Neuronal stem cell (in vitro differentiated cells): Measurements from ENCODE around the gene RNASEH2C.
"Not testable (repeated sequence)": the region's sequence is repeated elsewhere in the genome, so short reads cannot be mapped to it uniquely, and the experiment has no call there.

Experiments
- DNase-seq: peaks from one replicate; pipeline ENCODE4 v3.0.0-alpha.2; 2013; ENCODE audit warnings: low spot score
- H2AFZ ChIP-seq: one replicate; pipeline ENCODE4 v1.6.1; 2013; ENCODE audit warnings: mild to moderate bottlenecking, low read length, inconsistent platforms
- H2AK5ac ChIP-seq: 2 replicates; pipeline ENCODE4 v1.6.1; 2013; ENCODE audit warnings: low read depth, mild to moderate bottlenecking, inconsistent platforms, low read length, moderate library complexity, mixed read lengths
- H2BK120ac ChIP-seq: 2 replicates; pipeline ENCODE4 v1.6.1; 2013; ENCODE audit warnings: low read depth, mild to moderate bottlenecking, inconsistent platforms, low read length, moderate library complexity, mixed read lengths
- H2BK12ac ChIP-seq: one replicate; pipeline ENCODE4 v1.6.1; 2013; ENCODE audit warnings: low read length, inconsistent platforms
- H2BK15ac ChIP-seq: 2 replicates; pipeline ENCODE4 v1.6.1; 2013; ENCODE audit warnings: mild to moderate bottlenecking, low read length, inconsistent platforms, mixed read lengths
- H2BK5ac ChIP-seq: one replicate; pipeline ENCODE4 v1.6.1; 2013; ENCODE audit warnings: inconsistent platforms, mild to moderate bottlenecking, low read length, moderate library complexity
- H3K14ac ChIP-seq: one replicate; pipeline ENCODE4 v1.6.1; 2013; ENCODE audit warnings: low read length, inconsistent platforms
- H3K18ac ChIP-seq: 2 replicates; pipeline ENCODE4 v1.6.1; 2013; ENCODE audit warnings: low read length, inconsistent platforms
- H3K23ac ChIP-seq: 2 replicates; pipeline ENCODE4 v1.6.1; 2013; ENCODE audit warnings: low read depth, mild to moderate bottlenecking, mixed read lengths, low read length, inconsistent platforms; ENCODE audit not compliant: poor library complexity
- H3K27ac ChIP-seq: replicated peaks from 3 replicates; pipeline ENCODE4 v1.5.1; 2013; ENCODE audit warnings: low read length, inconsistent platforms
- H3K27me3 ChIP-seq, 3 experiments: 2 replicates each; pipeline ENCODE4 v1.6.1; 2013; ENCODE audit warnings: low read length in 3 of 3, mild to moderate bottlenecking in 2 of 3, inconsistent platforms in 1 of 3, low read depth in 1 of 3, mixed read lengths in 1 of 3, moderate library complexity in 1 of 3; ENCODE audit not compliant: control insufficient read depth in 3 of 3, insufficient read depth in 3 of 3
- H3K36me3 ChIP-seq, 2 donors: replicated peaks in 1 of 2; 2 replicates each; pipeline ENCODE4 v1.6.1; 2013; ENCODE audit warnings: low read length in 2 of 2; ENCODE audit not compliant: control insufficient read depth in 2 of 2, insufficient read depth in 2 of 2
- H3K4ac ChIP-seq: 2 replicates; pipeline ENCODE4 v1.6.1; 2013; ENCODE audit warnings: inconsistent platforms, mild to moderate bottlenecking, low read length, moderate library complexity
- H3K4me1 ChIP-seq, 2 donors: 1 replicate in 1 of 2; 2 replicates in 1 of 2; pipeline ENCODE4 v1.6.1; 2013; ENCODE audit warnings: low read length in 2 of 2, low read depth in 1 of 2; ENCODE audit not compliant: control insufficient read depth in 2 of 2, insufficient read depth in 1 of 2
- H3K4me2 ChIP-seq: one replicate; pipeline ENCODE4 v1.6.1; 2013; ENCODE audit warnings: mild to moderate bottlenecking, low read length, inconsistent platforms; ENCODE audit not compliant: insufficient read depth, poor library complexity, severe bottlenecking
- H3K4me3 ChIP-seq, 2 donors: 2 replicates each; pipeline ENCODE4 v1.5.1; 2013; ENCODE audit warnings: low read length in 2 of 2, mild to moderate bottlenecking in 2 of 2, inconsistent platforms in 1 of 2, moderate library complexity in 1 of 2
- H3K79me1 ChIP-seq: one replicate; pipeline ENCODE4 v1.6.1; 2013; ENCODE audit warnings: low read depth, mild to moderate bottlenecking, inconsistent platforms, low read length, moderate library complexity
- H3K9ac ChIP-seq: one replicate; pipeline ENCODE4 v1.6.1; 2013; ENCODE audit warnings: mild to moderate bottlenecking, low read depth, low read length, inconsistent platforms; ENCODE audit not compliant: poor library complexity
- H3K9me3 ChIP-seq, 2 donors: replicated peaks in 1 of 2; 2 replicates each; pipeline versions ENCODE3 to v1.6.1; 2013; ENCODE audit warnings: low read length in 2 of 2, mild to moderate bottlenecking in 2 of 2, inconsistent platforms in 1 of 2, low read depth in 1 of 2, mixed read lengths in 1 of 2, moderate library complexity in 1 of 2; ENCODE audit not compliant: control insufficient read depth in 2 of 2, insufficient read depth in 1 of 2
- H4K8ac ChIP-seq: one replicate; pipeline ENCODE4 v1.6.1; 2013; ENCODE audit warnings: low read depth, mild to moderate bottlenecking, inconsistent platforms, low read length, moderate library complexity
- H4K91ac ChIP-seq: one replicate; pipeline ENCODE4 v1.6.1; 2013; ENCODE audit warnings: low read length, low read depth, mild to moderate bottlenecking, inconsistent platforms; ENCODE audit not compliant: poor library complexity
- WGBS, 2 donors: extraction: QIAGEN DNeasy Blood & Tissue Kit; methylation state at CpG; one replicate each; pipeline ENCODE4 v1.1.7; 2013; ENCODE audit warnings: missing lambda C conversion rate in 2 of 2, mixed read lengths in 1 of 2; ENCODE audit not compliant: insufficient read length in 2 of 2, insufficient replicate concordance in 1 of 2; ENCODE audit errors: extremely low coverage in 2 of 2; 5-methylcytosine and 5-hydroxymethylcytosine counted together

Gene RNASEH2C

GRCh38 chr11:65741185-65741584, 20.6 kb upstream of the RNASEH2C start:
- Histone ChIP-seq H2BK120ac (no peak overlapping the region), H4K8ac (no peak overlapping the region), H3K14ac (no peak overlapping the region), H3K27ac (no peak overlapping the region), H2BK15ac (no peak overlapping the region), H3K4me1 (no peaks in the 10 kb centered on the region), H3K4ac (no peak overlapping the region), H3K4me2 (no peak overlapping the region), H3K9ac (peak overlapping the region; percentile 83), H2AK5ac (no peak overlapping the region), H2BK12ac (no peak overlapping the region), H3K27me3 (peaks cover 0 to 2% (median 0%) of the 10 kb centered on the region in 3 experiments), H4K91ac (no peak overlapping the region), H3K18ac (no peak overlapping the region), H3K79me1 (peaks cover 3% of the 10 kb centered on the region), H3K9me3 (peaks cover 5 to 15% of the 10 kb centered on the region in 2 donors), H3K4me3 (no peak overlapping the region), H3K23ac (no peak overlapping the region), H2BK5ac (no peak overlapping the region), H3K36me3 (no peaks in the 10 kb centered on the region), H2AFZ (no peak overlapping the region)
- DNase-seq = no peak
- no CpG with 5 or more reads among the region's 8 CpGs for WGBS, 2 donors

GRCh38 chr11:65739022-65739421, 18.4 kb upstream of the RNASEH2C start:
- Histone ChIP-seq H4K8ac (no peak overlapping the region), H2BK12ac (no peak overlapping the region), H4K91ac (no peak overlapping the region), H3K27ac (no peak overlapping the region), H3K4ac (no peak overlapping the region), H2BK15ac (no peak overlapping the region), H3K23ac (no peak overlapping the region), H2AK5ac (no peak overlapping the region), H3K27me3 (peaks cover 0 to 2% (median 0%) of the 10 kb centered on the region in 3 experiments), H3K9me3 (peaks cover 5 to 26% of the 10 kb centered on the region in 2 donors), H3K4me2 (no peak overlapping the region), H2BK5ac (no peak overlapping the region), H3K79me1 (peaks cover 2% of the 10 kb centered on the region), H3K4me1 (no peaks in the 10 kb centered on the region), H3K9ac (no peak overlapping the region), H2AFZ (no peak overlapping the region), H3K4me3 (no peak overlapping the region), H3K36me3 (no peaks in the 10 kb centered on the region), H3K18ac (no peak overlapping the region), H2BK120ac (no peak overlapping the region), H3K14ac (no peak overlapping the region)
- DNase-seq = no peak
- no CpG with 5 or more reads among the region's 2 CpGs for WGBS, 2 donors

DNA sequence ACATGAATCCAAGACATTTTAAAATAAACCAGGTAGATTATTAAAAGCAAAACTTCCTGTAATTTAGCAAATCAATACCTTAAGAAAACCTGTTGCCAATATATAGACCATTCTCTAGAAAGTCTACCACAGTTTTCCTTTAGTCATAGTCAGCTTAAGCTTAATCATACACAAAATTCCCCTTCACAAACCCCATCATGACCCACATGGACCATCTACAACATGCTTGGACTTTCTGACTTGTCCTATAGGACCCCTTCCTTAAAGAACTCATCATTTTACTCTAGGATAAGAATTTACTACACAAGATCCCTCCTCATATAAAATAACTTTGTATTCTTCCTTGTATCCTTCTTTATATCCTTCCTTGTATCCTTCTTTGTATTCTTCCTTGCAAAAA, 16.2 kb upstream of the RNASEH2C start:
- no peak overlapping the region for H3K23ac ChIP-seq
- DNase-seq = no peak
- no peak overlapping the region for H3K4ac ChIP-seq
- no peak overlapping the region for H3K18ac ChIP-seq
- H2BK12ac ChIP-seq = no peak overlapping the region
- no peak overlapping the region for H3K9ac ChIP-seq
- H3K36me3 ChIP-seq = no peaks in the 10 kb centered on the region
- no peak overlapping the region for H2AFZ ChIP-seq
- H3K9me3 ChIP-seq = peaks cover 5 to 27% of the 10 kb centered on the region in 2 donors
- H3K27ac ChIP-seq = no peak overlapping the region
- no peak overlapping the region for H4K91ac ChIP-seq
- no peak overlapping the region for H3K14ac ChIP-seq
- no peak overlapping the region for H2AK5ac ChIP-seq
- no peak overlapping the region for H3K4me2 ChIP-seq
- no peaks in the 10 kb centered on the region for H3K4me1 ChIP-seq
- no peaks in the 10 kb centered on the region for H3K79me1 ChIP-seq
- no peak overlapping the region for H2BK120ac ChIP-seq
- peaks cover 0 to 2% (median 0%) of the 10 kb centered on the region in 3 experiments for H3K27me3 ChIP-seq
- no peak overlapping the region for H2BK5ac ChIP-seq
- H3K4me3 ChIP-seq = no peak overlapping the region
- H4K8ac ChIP-seq = no peak overlapping the region
- H2BK15ac ChIP-seq = no peak overlapping the region

- H3K4me2 ChIP-seq, H2BK15ac ChIP-seq, H3K27me3 ChIP-seq, H3K4ac ChIP-seq, H3K79me1 ChIP-seq, H4K91ac ChIP-seq, H3K23ac ChIP-seq, H2AK5ac ChIP-seq, H4K8ac ChIP-seq, H3K18ac ChIP-seq, H3K4me3 ChIP-seq, H2BK120ac ChIP-seq, DNase-seq, H2BK12ac ChIP-seq, H2AFZ ChIP-seq, H3K4me1 ChIP-seq, H3K36me3 ChIP-seq, H3K9ac ChIP-seq, H3K27ac ChIP-seq, H3K14ac ChIP-seq, H2BK5ac ChIP-seq: not testable (repeated sequence)
- peaks cover 5 to 32% of the 10 kb centered on the region in 2 donors for H3K9me3 ChIP-seq
- no CpG with 5 or more reads among the region's 4 CpGs for WGBS, 2 donors
Measured at GRCh38 chr11:65735111-65735510, 14.5 kb upstream of the RNASEH2C start.
